OCI-LY7 (cell line): ENCODE measurements around the gene PKM.
"Not testable (repeated sequence)": the region's sequence is repeated elsewhere in the genome, so short reads cannot be mapped to it uniquely, and the experiment has no call there.

Source experiments
- EZH2phosphoT487 ChIP-seq: fragments of 200-600 bp; sonication (generic); IDR thresholded peaks from 2 replicates; pipeline ENCODE4 v1.6.1; 2018; ENCODE audit warnings: low read depth, borderline replicate concordance, mild to moderate bottlenecking, mixed run types, antibody characterized with exemption, low read length, moderate library complexity, mixed read lengths
- TF ChIP-seq, protein P1 (sequence below): fragments of 200-600 bp; sonication (generic); conservative IDR thresholded peaks from 2 replicates; pipeline ENCODE4 v1.5.1; 2014; ENCODE audit warnings: mild to moderate bottlenecking, antibody characterized with exemption, low read length, moderate library complexity, mixed read lengths

DNA sequence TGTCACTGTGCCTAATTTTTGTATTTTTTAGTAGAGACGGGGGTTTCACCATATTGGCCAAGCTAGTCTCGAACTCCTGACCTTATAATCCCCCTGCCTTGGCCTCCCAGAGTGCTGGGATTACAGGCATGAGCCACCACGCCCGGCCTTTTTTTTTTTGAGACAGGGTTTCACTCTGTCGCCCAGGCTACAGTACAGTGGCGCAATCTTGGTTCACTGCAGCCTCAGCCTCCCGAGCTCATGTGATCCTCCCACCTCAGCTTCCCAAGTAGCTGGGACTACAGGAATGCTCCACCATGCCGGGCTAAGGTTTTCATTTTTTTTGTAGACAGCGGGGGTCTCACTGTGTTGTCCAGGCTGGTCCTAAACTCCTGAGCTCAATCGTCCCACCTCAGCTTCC is 59.0 kb downstream of the PKM start:
- TF ChIP-seq, protein P1, sequence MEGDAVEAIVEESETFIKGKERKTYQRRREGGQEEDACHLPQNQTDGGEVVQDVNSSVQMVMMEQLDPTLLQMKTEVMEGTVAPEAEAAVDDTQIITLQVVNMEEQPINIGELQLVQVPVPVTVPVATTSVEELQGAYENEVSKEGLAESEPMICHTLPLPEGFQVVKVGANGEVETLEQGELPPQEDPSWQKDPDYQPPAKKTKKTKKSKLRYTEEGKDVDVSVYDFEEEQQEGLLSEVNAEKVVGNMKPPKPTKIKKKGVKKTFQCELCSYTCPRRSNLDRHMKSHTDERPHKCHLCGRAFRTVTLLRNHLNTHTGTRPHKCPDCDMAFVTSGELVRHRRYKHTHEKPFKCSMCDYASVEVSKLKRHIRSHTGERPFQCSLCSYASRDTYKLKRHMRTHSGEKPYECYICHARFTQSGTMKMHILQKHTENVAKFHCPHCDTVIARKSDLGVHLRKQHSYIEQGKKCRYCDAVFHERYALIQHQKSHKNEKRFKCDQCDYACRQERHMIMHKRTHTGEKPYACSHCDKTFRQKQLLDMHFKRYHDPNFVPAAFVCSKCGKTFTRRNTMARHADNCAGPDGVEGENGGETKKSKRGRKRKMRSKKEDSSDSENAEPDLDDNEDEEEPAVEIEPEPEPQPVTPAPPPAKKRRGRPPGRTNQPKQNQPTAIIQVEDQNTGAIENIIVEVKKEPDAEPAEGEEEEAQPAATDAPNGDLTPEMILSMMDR, result not testable (repeated sequence)
- TF ChIP-seq EZH2phosphoT487, result not testable (repeated sequence)
